Stimulated activated CD8-positive, alpha-beta memory T cell treated with anti-CD3 and anti-CD28 coated beads, Interleukin-4, amount 100 ng/mL, for 24 hours (primary cell): ENCODE data around the gene NDST1.

Experiments
- DNase-seq: peaks from one replicate; pipeline ENCODE4 v3.0.0-alpha.2; 2020; ENCODE audit warnings: low read depth

NDST1 gene

DNA sequence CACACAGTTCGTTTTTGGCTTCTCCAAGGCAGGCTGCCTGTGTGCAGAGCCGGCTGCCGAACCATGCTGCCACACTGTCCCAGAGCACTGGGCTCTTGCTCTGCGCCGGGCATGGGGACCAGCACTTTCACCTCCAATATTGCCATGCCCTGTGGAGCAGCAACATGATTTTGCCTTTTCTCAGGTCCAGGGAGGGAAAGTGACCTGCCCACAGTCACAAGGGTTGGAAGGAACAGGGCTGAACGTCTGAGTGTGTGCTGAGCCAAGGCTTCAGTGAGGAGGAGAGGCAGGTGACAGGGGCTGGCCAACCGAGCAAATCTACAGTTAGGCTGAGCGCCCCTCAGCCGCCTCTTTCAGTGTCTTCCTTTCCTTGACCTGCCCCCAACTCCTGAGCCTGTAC lies 98.5 kb downstream of the NDST1 start:
- DNase-seq: no peak

- no peak for DNase-seq
Measured at GRCh38 chr5:150607105-150607504, 99.2 kb downstream of the NDST1 start.
